H1 (cell line): ENCODE data around the gene APPL2. TPM values are rescaled to one million over a fixed set of nuclear protein-coding genes. Genes with fewer than 3 reads are reported as not detected.

Experiments
- CTCF ChIA-PET: fragments of 300-600 bp; sonication (Branson Sonifier 250); formaldehyde crosslinking; loops from one replicate; lab custom pipeline; 2021; ENCODE audit not compliant: partially characterized antibody; lab: Charles Lee
- POLR2A ChIA-PET: fragments of 300-600 bp; sonication (Branson Sonifier 250); formaldehyde crosslinking; loops from one replicate; lab custom pipeline; 2021; ENCODE audit warnings: inconsistent platforms; ENCODE audit not compliant: partially characterized antibody; lab: Charles Lee
- DNase-seq, 2 experiments: peaks; one replicate each; pipeline versions ENCODE4 v3.0.0 to v3.0.0-alpha.2; 2010 to 2022; ENCODE audit warnings: low spot score in 2 of 2, low read depth in 1 of 2, mixed read lengths in 1 of 2
- FAIRE-seq: peaks from 2 replicates; lab custom pipeline; 2011; peaks lifted over from hg19 to GRCh38; lab: Jason Lieb, UNC
- H2AFZ ChIP-seq: 2 replicates; pipeline ENCODE4 v1.8.1; 2012; ENCODE audit warnings: low read length, inconsistent platforms
- H2AK5ac ChIP-seq: 2 replicates; pipeline ENCODE4 v1.6.1; 2013; ENCODE audit warnings: low read depth, low read length
- H2BK120ac ChIP-seq: replicated peaks from 2 replicates; pipeline ENCODE3; 2013; ENCODE audit warnings: low read depth, low read length, inconsistent platforms
- H2BK12ac ChIP-seq: 2 replicates; pipeline ENCODE4 v1.6.1; 2013; ENCODE audit warnings: low read depth, low read length
- H2BK15ac ChIP-seq: 2 replicates; pipeline ENCODE4 v1.6.1; 2013; ENCODE audit warnings: low read length
- H2BK20ac ChIP-seq: 2 replicates; pipeline ENCODE4 v1.6.1; 2013; ENCODE audit warnings: low read length
- H2BK5ac ChIP-seq: 2 replicates; pipeline ENCODE4 v1.6.1; 2013; ENCODE audit warnings: low read depth, low read length
- H3K14ac ChIP-seq: 2 replicates; pipeline ENCODE4 v1.6.1; 2013; ENCODE audit warnings: inconsistent platforms; ENCODE audit not compliant: insufficient read length
- H3K18ac ChIP-seq: 2 replicates; pipeline ENCODE4 v1.6.1; 2013; ENCODE audit warnings: low read length; ENCODE audit errors: extremely low read depth
- H3K23ac ChIP-seq: 2 replicates; pipeline ENCODE4 v1.6.1; 2013; ENCODE audit warnings: inconsistent platforms; ENCODE audit not compliant: insufficient read length
- H3K23me2 ChIP-seq: 2 replicates; pipeline ENCODE4 v1.6.1; 2013; ENCODE audit warnings: low read depth, low read length
- H3K27ac ChIP-seq: 2 replicates; pipeline ENCODE4 v1.6.1; 2011; ENCODE audit warnings: low read depth, low read length, inconsistent platforms
- H3K27me3 ChIP-seq, 4 experiments: replicated peaks in 1 of 4; 1 replicate in 1 of 4; 2 replicates in 3 of 4; pipeline versions ENCODE4 v1.6.1 to v1.8.1; 2011 to 2013; ENCODE audit warnings: low read length in 3 of 4, mild to moderate bottlenecking in 3 of 4, inconsistent platforms in 2 of 4, mixed read lengths in 2 of 4, moderate library complexity in 1 of 4; ENCODE audit not compliant: control insufficient read depth in 3 of 4, insufficient read depth in 3 of 4; ENCODE audit errors: extremely low read depth in 1 of 4
- H3K36me3 ChIP-seq, 4 experiments: 2 replicates each; pipeline versions ENCODE4 v1.6.1 to v1.8.1; 2011 to 2013; ENCODE audit warnings: mild to moderate bottlenecking in 4 of 4, low read length in 3 of 4, moderate library complexity in 2 of 4, control low read depth in 1 of 4, inconsistent platforms in 1 of 4; ENCODE audit not compliant: insufficient read depth in 4 of 4, control insufficient read depth in 2 of 4
- H3K4ac ChIP-seq: replicated peaks from 2 replicates; pipeline ENCODE3; 2013; ENCODE audit warnings: low read length, low read depth, mixed read lengths, inconsistent platforms; ENCODE audit not compliant: insufficient read length
- H3K4me1 ChIP-seq, 4 experiments: replicated peaks in 1 of 4; 1 replicate in 1 of 4; 2 replicates in 3 of 4; pipeline versions ENCODE4 v1.6.1 to v1.8.1; 2011 to 2013; ENCODE audit warnings: low read length in 3 of 4, inconsistent platforms in 2 of 4, mixed read lengths in 1 of 4; ENCODE audit not compliant: insufficient read depth in 4 of 4, control insufficient read depth in 3 of 4
- H3K4me2 ChIP-seq, 2 experiments: 2 replicates each; pipeline versions ENCODE4 v1.6.1 to v1.8.1; 2011 to 2013; ENCODE audit warnings: low read depth in 2 of 2, low read length in 2 of 2, control low read depth in 1 of 2, inconsistent platforms in 1 of 2, mild to moderate bottlenecking in 1 of 2; ENCODE audit not compliant: insufficient read depth in 1 of 2
- H3K4me3 ChIP-seq, 4 experiments: fragments of 200-600, 300-600 bp in 1 of 4; sonication (generic), shearing (Covaris generic), sonication (Bioruptor Twin) in 1 of 4; 2 replicates each; pipeline versions ENCODE4 v1.5.1 to v1.8.1; 2011 to 2016; ENCODE audit warnings: low read length in 4 of 4, low read depth in 3 of 4, control low read depth in 2 of 4, inconsistent platforms in 2 of 4, mild to moderate bottlenecking in 2 of 4, mixed read lengths in 1 of 4, moderate library complexity in 1 of 4; ENCODE audit not compliant: insufficient read depth in 2 of 4; ENCODE audit errors: extremely low read depth in 1 of 4
- H3K56ac ChIP-seq: replicated peaks from 2 replicates; pipeline ENCODE3; 2013; ENCODE audit warnings: low read depth, mild to moderate bottlenecking, mixed read lengths, low read length, inconsistent platforms; ENCODE audit not compliant: insufficient read length
- H3K79me1 ChIP-seq: 2 replicates; pipeline ENCODE4 v1.6.1; 2013; ENCODE audit warnings: low read depth, low read length, control low read depth
- H3K79me2 ChIP-seq, 2 experiments: 2 replicates each; pipeline versions ENCODE4 v1.6.1 to v1.8.1; 2012 to 2013; ENCODE audit warnings: low read length in 2 of 2, mild to moderate bottlenecking in 2 of 2, inconsistent platforms in 1 of 2; ENCODE audit not compliant: insufficient read depth in 2 of 2, control insufficient read depth in 1 of 2
- H3K9ac ChIP-seq, 4 experiments: replicated peaks in 1 of 4; 1 replicate in 1 of 4; 2 replicates in 3 of 4; pipeline versions ENCODE4 v1.6.1 to v1.8.1; 2011 to 2013; ENCODE audit warnings: low read depth in 3 of 4, low read length in 3 of 4, control low read depth in 2 of 4, mild to moderate bottlenecking in 2 of 4, moderate library complexity in 2 of 4, inconsistent platforms in 1 of 4; ENCODE audit errors: extremely low read depth in 1 of 4
- H3K9me3 ChIP-seq, 2 experiments: 2 replicates each; pipeline versions ENCODE4 v1.6.1 to v1.8.1; 2012 to 2013; ENCODE audit warnings: mild to moderate bottlenecking in 2 of 2, moderate library complexity in 2 of 2, control low read depth in 1 of 2, inconsistent platforms in 1 of 2, low read depth in 1 of 2, low read length in 1 of 2, mixed read lengths in 1 of 2; ENCODE audit not compliant: insufficient read depth in 2 of 2
- H4K20me1 ChIP-seq, 2 experiments: replicated peaks in 1 of 2; 2 replicates each; pipeline versions ENCODE3 to v1.8.1; 2011 to 2013; ENCODE audit warnings: inconsistent platforms in 2 of 2, low read length in 2 of 2, mild to moderate bottlenecking in 1 of 2; ENCODE audit not compliant: insufficient read depth in 2 of 2, control insufficient read depth in 1 of 2
- H4K5ac ChIP-seq: 2 replicates; pipeline ENCODE4 v1.6.1; 2013; ENCODE audit warnings: low read length, low read depth, mixed read lengths, inconsistent platforms; ENCODE audit not compliant: insufficient read length
- H4K8ac ChIP-seq: 2 replicates; pipeline ENCODE4 v1.8.0; 2013; ENCODE audit warnings: mild to moderate bottlenecking, moderate library complexity, low read length, inconsistent platforms; ENCODE audit not compliant: insufficient read depth; ENCODE audit errors: extremely low read depth
- H4K91ac ChIP-seq: replicated peaks from 2 replicates; pipeline ENCODE3; 2013; ENCODE audit warnings: low read length, mixed read lengths, inconsistent platforms; ENCODE audit not compliant: insufficient read length
- CBX8 ChIP-seq: fragments of 300-800, 300-1000 bp; sonication (generic); IDR thresholded peaks from 2 replicates; pipeline ENCODE4 v1.7.1; 2016; ENCODE audit warnings: low read depth, low read length, borderline replicate concordance
- WGBS, 2 experiments: shearing (Covaris generic) in 1 of 2; methylation state at CpG; one replicate each; pipeline versions ENCODE4 v1.1.6 to v1.1.7; 2013 to 2015; ENCODE audit warnings: low lambda C conversion rate in 2 of 2, mixed read lengths in 2 of 2, inconsistent platforms in 1 of 2, low coverage in 1 of 2, missing lambda C conversion rate in 1 of 2; ENCODE audit not compliant: insufficient replicate concordance in 2 of 2, insufficient coverage in 1 of 2, insufficient read length in 1 of 2; ENCODE audit errors: extremely low coverage in 1 of 2, missing lambda C conversion rate in 1 of 2; 5-methylcytosine and 5-hydroxymethylcytosine counted together
- polyA plus RNA-seq, 7 experiments: library from polyadenylated mRNA; depleted of rRNA in 3 of 7; stranded (reverse) in 5 of 7; unstranded in 2 of 7; fragments of >200 nt in 5 of 7; fragments of 200-250 nt in 2 of 7; gene quantifications; 1 replicate in 5 of 7; 2 replicates in 1 of 7; 4 replicates in 1 of 7; pipeline versions ENCODE4 v1.2.1 to v1.2.3, GENCODE V29; 2011 to 2013; ENCODE audit warnings: missing spikeins in 2 of 7, mixed read lengths in 2 of 7
- total RNA-seq: library from RNA; stranded (reverse); fragmentation: NEBNext Ultra II Directional; extraction: Animal tissue kit (Norgen Biotek cat#: 25700); gene quantifications from 2 replicates; pipeline ENCODE4 v1.2.1, GENCODE V29; 2021

The APPL2 gene
- total and polyA plus RNA-seq, 2 of the 8 experiments (the other 6 are each of a cell fraction or from before 2014, with no cell fraction given): 8.9 to 22.9 TPM

DNA sequence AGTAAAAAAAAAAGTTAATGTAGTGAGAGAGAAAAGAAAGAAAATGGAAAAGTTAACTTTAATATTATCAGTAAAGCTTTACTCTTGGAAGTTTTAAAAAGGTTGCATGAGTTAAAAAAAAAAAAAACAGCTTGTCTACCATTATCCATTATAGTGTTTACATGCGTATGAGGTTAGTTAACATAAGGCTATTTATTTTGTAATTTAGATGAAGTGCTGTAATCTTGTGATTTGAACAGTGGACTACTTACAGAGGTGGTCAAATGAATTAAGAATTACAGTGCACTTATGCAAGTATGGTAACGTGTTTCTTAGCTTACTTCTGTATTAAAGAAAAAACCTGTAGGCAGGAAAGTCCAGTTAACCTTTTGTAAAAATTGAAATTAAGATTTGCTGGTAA lies 97.7 kb downstream of the APPL2 start:
- Histone ChIP-seq H4K8ac (no peak overlapping the region), H4K5ac (no peak overlapping the region), H2BK15ac (no peak overlapping the region), H2BK20ac (no peak overlapping the region), H3K18ac (no peak overlapping the region), H3K27me3 (no peaks in the 10 kb centered on the region), H3K4me3 (no peak overlapping the region), H3K9me3 (no peaks in the 10 kb centered on the region), H3K14ac (no peak overlapping the region), H2BK12ac (no peak overlapping the region), H3K9ac (no peak overlapping the region), H2BK5ac (no peak overlapping the region), H3K4me1 (no peaks in the 10 kb centered on the region), H2AFZ (no peak overlapping the region), H3K27ac (no peak overlapping the region), H3K56ac (no peak overlapping the region), H3K36me3 (peaks cover 0 to 70% (median 18%) of the 10 kb centered on the region in 4 experiments; a peak in 5 of 8 replicates), H3K23me2 (no peaks in the 10 kb centered on the region), H3K4ac (no peak overlapping the region), H2BK120ac (no peak overlapping the region), H3K79me2 (no peaks in the 10 kb centered on the region), H4K20me1 (peaks cover 0 to 2% of the 10 kb centered on the region in 2 experiments), H4K91ac (no peak overlapping the region), H2AK5ac (no peak overlapping the region), H3K23ac (no peak overlapping the region), H3K79me1 (no peaks in the 10 kb centered on the region), H3K4me2 (no peak overlapping the region)
- FAIRE-seq: no peak
- DNase-seq: no peak
- WGBS, 2 experiments: 87% methylated on average over 2 of the region's 2 CpGs; no CpG with 5 or more reads in 1 of the 2 experiments
- ChIA-PET POLR2A (interaction anchor here (1.4 kb wide), 1 partner anchor 15 kb away, joined by 4 read pairs; no protein-coding TSS in a partner anchor), CTCF (no interaction called here)
- no peak for TF ChIP-seq CBX8

Other genes starting within 250 kb of the APPL2 start
- 39.5 and 43.7 TPM in 2 replicates for gene NOPCHAP1, start 249.9 kb downstream of the APPL2 start, total RNA-seq
- 14.9 and 17.2 TPM in 2 replicates for gene NOPCHAP1, start 249.9 kb downstream of the APPL2 start, polyA plus RNA-seq (2011; rRNA removed)
- gene ALDH1L2, start 151.7 kb downstream of the APPL2 start, total RNA-seq: 4.4 and 7.2 TPM in 2 replicates
- 3.7 and 3.9 TPM in 2 replicates for gene ALDH1L2, start 151.7 kb downstream of the APPL2 start, polyA plus RNA-seq (2011; rRNA removed)
- gene WASHC4, start 128.4 kb downstream of the APPL2 start, total RNA-seq: 38.5 and 40.2 TPM in 2 replicates
- 6.8 and 13.0 TPM in 2 replicates for gene WASHC4, start 128.4 kb downstream of the APPL2 start, polyA plus RNA-seq (2011; rRNA removed)
- 37.6 and 41.2 TPM in 2 replicates for gene C12orf75, start 94.5 kb upstream of the APPL2 start, total RNA-seq
- 10.1 and 26.4 TPM in 2 replicates for gene C12orf75, start 94.5 kb upstream of the APPL2 start, polyA plus RNA-seq (2011; rRNA removed)